K562 (cell line): ENCODE measurements around the gene MAP4K4.

Experiments
- BRD4 ChIP-seq: fragments of 200-600 bp; sonication (generic); IDR thresholded peaks from 2 replicates; pipeline ENCODE4 v1.6.1; 2017; ENCODE audit warnings: inconsistent platforms
- FOSL1 ChIP-seq: fragments of 200-800 bp; sonication (Bioruptor generic); conservative IDR thresholded peaks from 2 replicates; pipeline ENCODE4 v1.6.1; 2016; ENCODE audit warnings: missing genetic modification characterization, missing compliant biosample characterization
- MTF1 ChIP-seq: fragments of 250-450 bp; sonication (Bioruptor Pico); IDR thresholded peaks from 2 replicates; pipeline ENCODE4 v1.9.0; 2021; ENCODE audit warnings: moderate library complexity, mild to moderate bottlenecking, inconsistent platforms, borderline replicate concordance
- NCOA1 ChIP-seq: fragments of 450-650 bp; IDR thresholded peaks from 2 replicates; pipeline ENCODE4 v1.6.1; 2016; ENCODE audit warnings: low read depth
- NFE2L1 ChIP-seq: fragments of 450-650 bp; IDR thresholded peaks from 2 replicates; pipeline ENCODE4 v1.6.1; 2016; ENCODE audit warnings: missing genetic modification characterization, low read depth, mild to moderate bottlenecking, missing compliant biosample characterization, moderate library complexity, borderline replicate concordance
- POLR2A ChIP-seq: fragments of 450-650 bp; conservative IDR thresholded peaks from 2 replicates; pipeline ENCODE4 v1.6.1; 2016
- POLR3A ChIP-seq: IDR thresholded peaks from 2 replicates; pipeline ENCODE4 v1.6.1; 2011; ENCODE audit warnings: borderline replicate concordance, mild to moderate bottlenecking, moderate library complexity; ENCODE audit not compliant: insufficient read length, insufficient read depth; ENCODE audit errors: extremely low read depth
- RBFOX2 ChIP-seq: fragments of 200-400 bp; formaldehyde crosslinking; IDR thresholded peaks from 2 replicates; pipeline ENCODE4 v1.6.1; 2017; ENCODE audit warnings: low read depth, mild to moderate bottlenecking, low read length, moderate library complexity
- ZNF668 ChIP-seq: fragments of 250-450 bp; sonication (Bioruptor Pico); IDR thresholded peaks from 2 replicates; pipeline ENCODE4 v1.8.0; 2022; ENCODE audit warnings: mild to moderate bottlenecking, inconsistent platforms
- TF ChIP-seq, protein P1 (sequence below): IDR thresholded peaks from 3 replicates; pipeline ENCODE4 v1.6.1; 2011; ENCODE audit warnings: borderline replicate concordance, mild to moderate bottlenecking; ENCODE audit not compliant: insufficient read length, insufficient read depth
- TF ChIP-seq, protein P2 (sequence below), 2 experiments: fragments of 200-800 bp in 1 of 2; sonication (Bioruptor generic) in 1 of 2; sonication (generic) in 1 of 2; formaldehyde crosslinking in 1 of 2; IDR thresholded peaks in 1 of 2; conservative IDR thresholded peaks in 1 of 2; 2 replicates each; pipeline versions ENCODE4 v1.5.0 to v1.6.1; 2016 to 2020; ENCODE audit warnings: missing compliant biosample characterization in 1 of 2, missing genetic modification characterization in 1 of 2, missing genetic modification reagents in 1 of 2
- TF ChIP-seq, protein P3 (sequence below), 3 experiments: fragments of 200-800 bp in 1 of 3; fragments of 250-450 bp in 1 of 3; fragments of 450-650 bp in 1 of 3; sonication (Bioruptor Pico) in 1 of 3; sonication (Bioruptor generic) in 1 of 3; formaldehyde crosslinking in 1 of 3; IDR thresholded peaks; 2 replicates each; pipeline versions ENCODE4 v1.6.1 to v1.8.0; 2016 to 2022; ENCODE audit warnings: mild to moderate bottlenecking in 2 of 3, missing genetic modification characterization in 2 of 3, missing compliant biosample characterization in 1 of 3, moderate library complexity in 1 of 3
- TF ChIP-seq, protein P4 (sequence below): IDR thresholded peaks from 2 replicates; pipeline ENCODE4 v1.6.1; 2014; ENCODE audit warnings: antibody characterized with exemption

- TF ChIP-seq POLR3A (no peak), NCOA1 (no peak), FOSL1 (tag) (no peak), NFE2L1 (tag) (no peak), BRD4 (no peak), MTF1 (CRISPR knock-in tag) (no peak), RBFOX2 (no peak), ZNF668 (CRISPR knock-in tag) (no peak), POLR2A (no peak)
- TF ChIP-seq, protein P1, sequence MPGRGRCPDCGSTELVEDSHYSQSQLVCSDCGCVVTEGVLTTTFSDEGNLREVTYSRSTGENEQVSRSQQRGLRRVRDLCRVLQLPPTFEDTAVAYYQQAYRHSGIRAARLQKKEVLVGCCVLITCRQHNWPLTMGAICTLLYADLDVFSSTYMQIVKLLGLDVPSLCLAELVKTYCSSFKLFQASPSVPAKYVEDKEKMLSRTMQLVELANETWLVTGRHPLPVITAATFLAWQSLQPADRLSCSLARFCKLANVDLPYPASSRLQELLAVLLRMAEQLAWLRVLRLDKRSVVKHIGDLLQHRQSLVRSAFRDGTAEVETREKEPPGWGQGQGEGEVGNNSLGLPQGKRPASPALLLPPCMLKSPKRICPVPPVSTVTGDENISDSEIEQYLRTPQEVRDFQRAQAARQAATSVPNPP, result no peak
- TF ChIP-seq, protein P2, sequence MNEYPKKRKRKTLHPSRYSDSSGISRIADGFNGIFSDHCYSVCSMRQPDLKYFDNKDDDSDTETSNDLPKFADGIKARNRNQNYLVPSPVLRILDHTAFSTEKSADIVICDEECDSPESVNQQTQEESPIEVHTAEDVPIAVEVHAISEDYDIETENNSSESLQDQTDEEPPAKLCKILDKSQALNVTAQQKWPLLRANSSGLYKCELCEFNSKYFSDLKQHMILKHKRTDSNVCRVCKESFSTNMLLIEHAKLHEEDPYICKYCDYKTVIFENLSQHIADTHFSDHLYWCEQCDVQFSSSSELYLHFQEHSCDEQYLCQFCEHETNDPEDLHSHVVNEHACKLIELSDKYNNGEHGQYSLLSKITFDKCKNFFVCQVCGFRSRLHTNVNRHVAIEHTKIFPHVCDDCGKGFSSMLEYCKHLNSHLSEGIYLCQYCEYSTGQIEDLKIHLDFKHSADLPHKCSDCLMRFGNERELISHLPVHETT (CRISPR knock-in tag; conservative IDR thresholded peaks at IDR 0.05 in 1 of 2, IDR thresholded peaks at IDR 0.05 in 1 of 2), result no peak
- TF ChIP-seq, protein P3, sequence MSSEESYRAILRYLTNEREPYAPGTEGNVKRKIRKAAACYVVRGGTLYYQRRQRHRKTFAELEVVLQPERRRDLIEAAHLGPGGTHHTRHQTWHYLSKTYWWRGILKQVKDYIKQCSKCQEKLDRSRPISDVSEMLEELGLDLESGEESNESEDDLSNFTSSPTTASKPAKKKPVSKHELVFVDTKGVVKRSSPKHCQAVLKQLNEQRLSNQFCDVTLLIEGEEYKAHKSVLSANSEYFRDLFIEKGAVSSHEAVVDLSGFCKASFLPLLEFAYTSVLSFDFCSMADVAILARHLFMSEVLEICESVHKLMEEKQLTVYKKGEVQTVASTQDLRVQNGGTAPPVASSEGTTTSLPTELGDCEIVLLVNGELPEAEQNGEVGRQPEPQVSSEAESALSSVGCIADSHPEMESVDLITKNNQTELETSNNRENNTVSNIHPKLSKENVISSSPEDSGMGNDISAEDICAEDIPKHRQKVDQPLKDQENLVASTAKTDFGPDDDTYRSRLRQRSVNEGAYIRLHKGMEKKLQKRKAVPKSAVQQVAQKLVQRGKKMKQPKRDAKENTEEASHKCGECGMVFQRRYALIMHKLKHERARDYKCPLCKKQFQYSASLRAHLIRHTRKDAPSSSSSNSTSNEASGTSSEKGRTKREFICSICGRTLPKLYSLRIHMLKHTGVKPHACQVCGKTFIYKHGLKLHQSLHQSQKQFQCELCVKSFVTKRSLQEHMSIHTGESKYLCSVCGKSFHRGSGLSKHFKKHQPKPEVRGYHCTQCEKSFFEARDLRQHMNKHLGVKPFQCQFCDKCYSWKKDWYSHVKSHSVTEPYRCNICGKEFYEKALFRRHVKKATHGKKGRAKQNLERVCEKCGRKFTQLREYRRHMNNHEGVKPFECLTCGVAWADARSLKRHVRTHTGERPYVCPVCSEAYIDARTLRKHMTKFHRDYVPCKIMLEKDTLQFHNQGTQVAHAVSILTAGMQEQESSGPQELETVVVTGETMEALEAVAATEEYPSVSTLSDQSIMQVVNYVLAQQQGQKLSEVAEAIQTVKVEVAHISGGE (CRISPR knock-in tag; IDR thresholded peaks at IDR 0.05), result no peak
- TF ChIP-seq, protein P4, sequence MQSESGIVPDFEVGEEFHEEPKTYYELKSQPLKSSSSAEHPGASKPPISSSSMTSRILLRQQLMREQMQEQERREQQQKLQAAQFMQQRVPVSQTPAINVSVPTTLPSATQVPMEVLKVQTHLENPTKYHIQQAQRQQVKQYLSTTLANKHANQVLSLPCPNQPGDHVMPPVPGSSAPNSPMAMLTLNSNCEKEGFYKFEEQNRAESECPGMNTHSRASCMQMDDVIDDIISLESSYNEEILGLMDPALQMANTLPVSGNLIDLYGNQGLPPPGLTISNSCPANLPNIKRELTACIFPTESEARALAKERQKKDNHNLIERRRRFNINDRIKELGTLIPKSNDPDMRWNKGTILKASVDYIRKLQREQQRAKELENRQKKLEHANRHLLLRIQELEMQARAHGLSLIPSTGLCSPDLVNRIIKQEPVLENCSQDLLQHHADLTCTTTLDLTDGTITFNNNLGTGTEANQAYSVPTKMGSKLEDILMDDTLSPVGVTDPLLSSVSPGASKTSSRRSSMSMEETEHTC, result no peak
These were observed 37.6 kb downstream of the MAP4K4 start for GRCh38 chr2:101735166-101735533.
